Measurements from ENCODE around the gene FOXL2NB. TPM values are rescaled to one million over a fixed set of nuclear protein-coding genes. Genes with fewer than 3 reads are reported as not detected.

FOXL2NB gene
- total and polyA plus RNA-seq, 4 donors = not detected

- DNase-seq (no peak), ATAC-seq (ENCODE audit: insufficient read depth, low FRiP score) (no peak)
- H3K9me3 ChIP-seq (ENCODE audit: control insufficient read depth in 4 of 4, insufficient read depth in 3 of 4, low read length in 3 of 4) = no peaks in the 10 kb centered on the region
- TF ChIP-seq CTCF (IDR thresholded peaks at IDR 0.05; ENCODE audit: control extremely low read depth, extremely low read depth) = no peak
- no peaks in the 10 kb centered on the region for H3K36me3 ChIP-seq (ENCODE audit: control insufficient read depth in 4 of 4, insufficient read depth in 4 of 4, low read length in 4 of 4)
- no peak overlapping the region for H3K27ac ChIP-seq (ENCODE audit: low read depth in 1 of 2, low read length in 1 of 2)
- 63 to 77% methylated on average over 4 of the region's 4 CpGs for WGBS, 2 donors
- H3K4me1 ChIP-seq (ENCODE audit: control insufficient read depth in 5 of 5, insufficient read depth in 5 of 5, low read length in 5 of 5) = no peaks in the 10 kb centered on the region
- no peak overlapping the region for H3K9ac ChIP-seq (ENCODE audit: insufficient read depth in 1 of 2, low read length in 2 of 2)
- H3K4me3 ChIP-seq = no peak overlapping the region
- no peaks in the 10 kb centered on the region for H3K27me3 ChIP-seq (ENCODE audit: control insufficient read depth in 3 of 3, insufficient read depth in 3 of 3, low read length in 2 of 3)
These were observed 38.9 kb downstream of the FOXL2NB start for GRCh38 chr3:138985932-138986331.

- peaks cover 0 to 2% (median 0%) of the 10 kb centered on the region in 3 donors for H3K27me3 ChIP-seq (ENCODE audit: control insufficient read depth in 3 of 3, insufficient read depth in 3 of 3, low read length in 2 of 3)
- TF ChIP-seq CTCF (IDR thresholded peaks at IDR 0.05; ENCODE audit: control extremely low read depth, extremely low read depth) = no peak
- ATAC-seq (ENCODE audit: insufficient read depth, low FRiP score) (no peak), DNase-seq (no peak)
- H3K27ac ChIP-seq (ENCODE audit: low read depth in 1 of 2, low read length in 1 of 2) = no peak overlapping the region
- H3K9ac ChIP-seq (ENCODE audit: insufficient read depth in 1 of 2, low read length in 2 of 2) = no peak overlapping the region
- H3K36me3 ChIP-seq (ENCODE audit: control insufficient read depth in 4 of 4, insufficient read depth in 4 of 4, low read length in 4 of 4) = no peaks in the 10 kb centered on the region
- WGBS, 2 donors = 90 to 94% methylated on average over 2 of the region's 2 CpGs
- H3K4me3 ChIP-seq = no peak overlapping the region
- H3K4me1 ChIP-seq (ENCODE audit: control insufficient read depth in 5 of 5, insufficient read depth in 5 of 5, low read length in 5 of 5) = no peaks in the 10 kb centered on the region
- peaks cover 0 to 1% (median 0%) of the 10 kb centered on the region in 4 donors for H3K9me3 ChIP-seq (ENCODE audit: control insufficient read depth in 4 of 4, insufficient read depth in 3 of 4, low read length in 3 of 4)
These were observed 40.2 kb downstream of the FOXL2NB start for GRCh38 chr3:138987181-138987580.

GRCh38 chr3:138995706-138996105 lies 48.7 kb downstream of the FOXL2NB start:
- WGBS, 2 donors = 80 to 92% methylated on average over 1 of the region's 1 CpG
- H3K4me3 ChIP-seq = no peak overlapping the region
- TF ChIP-seq CTCF (IDR thresholded peaks at IDR 0.05; ENCODE audit: control extremely low read depth, extremely low read depth) = no peak
- H3K9me3 ChIP-seq (ENCODE audit: control insufficient read depth in 4 of 4, insufficient read depth in 3 of 4, low read length in 3 of 4) = peaks cover 0 to 3% (median 0%) of the 10 kb centered on the region in 4 donors
- H3K36me3 ChIP-seq (ENCODE audit: control insufficient read depth in 4 of 4, insufficient read depth in 4 of 4, low read length in 4 of 4) = no peaks in the 10 kb centered on the region
- H3K4me1 ChIP-seq (ENCODE audit: control insufficient read depth in 5 of 5, insufficient read depth in 5 of 5, low read length in 5 of 5) = no peaks in the 10 kb centered on the region
- DNase-seq (no peak), ATAC-seq (ENCODE audit: insufficient read depth, low FRiP score) (no peak)
- peaks cover 0 to 3% (median 3%) of the 10 kb centered on the region in 3 donors for H3K27me3 ChIP-seq (ENCODE audit: control insufficient read depth in 3 of 3, insufficient read depth in 3 of 3, low read length in 2 of 3)
- H3K27ac ChIP-seq (ENCODE audit: low read depth in 1 of 2, low read length in 1 of 2) = no peak overlapping the region
- H3K9ac ChIP-seq (ENCODE audit: insufficient read depth in 1 of 2, low read length in 2 of 2) = no peak overlapping the region

Other genes starting within 250 kb of the FOXL2NB start
- 10 to 100 TPM; 34.9 to 41.9 TPM for gene PIK3CB, start 112.3 kb upstream of the FOXL2NB start, total RNA-seq
- 10 to 100 TPM; 12.8 to 20.2 TPM for gene PIK3CB, start 112.3 kb upstream of the FOXL2NB start, polyA plus RNA-seq
- under 1 TPM in 1 of 2 donors, not detected in 1; 0.14 TPM for gene FOXL2, start 80 bp upstream of the FOXL2NB start, total RNA-seq
- gene FOXL2, start 80 bp upstream of the FOXL2NB start, polyA plus RNA-seq = not detected
- gene PRR23A, start 59.1 kb downstream of the FOXL2NB start, total RNA-seq = not detected
- gene PRR23A, start 59.1 kb downstream of the FOXL2NB start, polyA plus RNA-seq = not detected
- gene PRR23B, start 73.7 kb downstream of the FOXL2NB start, total RNA-seq = not detected
- gene PRR23B, start 73.7 kb downstream of the FOXL2NB start, polyA plus RNA-seq = not detected
- gene PRR23C, start 97.7 kb downstream of the FOXL2NB start, total RNA-seq = not detected
- not detected for gene PRR23C, start 97.7 kb downstream of the FOXL2NB start, polyA plus RNA-seq